ENCODE results near the gene LCT.

GRCh38 chr2:135829378-135830135 is 7.4 kb downstream of the LCT start:
- no peak for TF ChIP-seq EP300 (IDR thresholded peaks at IDR 0.05; ENCODE audit: borderline replicate concordance in 1 of 2, low read depth in 1 of 2, low read length in 1 of 2)
- TF ChIP-seq JUND (IDR thresholded peaks at IDR 0.05): no peak
- TF ChIP-seq POLR2AphosphoS5 (IDR thresholded peaks at IDR 0.05; ENCODE audit: low read depth, low read length): no peak
- no peak for TF ChIP-seq SMC3 (IDR thresholded peaks at IDR 0.05; ENCODE audit: low read depth, low read length)
- no peak for TF ChIP-seq GABPA (IDR thresholded peaks at IDR 0.05; ENCODE audit: low read depth)
- no peak for TF ChIP-seq CTCF (IDR thresholded peaks at IDR 0.05)

Measured in SK-N-SH (cell line).